Naive thymus-derived CD8-positive, alpha-beta T cell (primary cell): Measurements from ENCODE around the gene PLXNA4. TPM values are rescaled to one million over a fixed set of nuclear protein-coding genes. Genes with fewer than 3 reads are reported as not detected.

Experiments used
- ATAC-seq, 2 donors: fragments of 150-1000 bp; cut with Tn5 transposase in 1 of 2; sonication (Bioruptor Pico), chemical (Tn5 transposase) in 1 of 2; 1 replicate in 1 of 2; 2 replicates in 1 of 2; pipeline ENCODE4 v1.10.0; 2021; ENCODE audit warnings: mild to moderate bottlenecking in 2 of 2, moderate library complexity in 2 of 2
- POLR2A ChIA-PET: fragments of 350-600 bp; sonication (Branson Sonifier 250); formaldehyde crosslinking; loops from one replicate; lab custom pipeline; 2021; ENCODE audit warnings: antibody characterized with exemption; lab: Charles Lee
- DNase-seq, 10 donors: peaks; one replicate each; pipeline versions ENCODE4 v3.0.0 to v3.0.0-alpha.2; 2020 to 2022
- H3K27ac Mint-ChIP-seq, 10 donors: one replicate each; pipeline ENCODE4 v1.8.0; 2020 to 2022; ENCODE audit warnings: mild to moderate bottlenecking in 10 of 10, mixed read lengths in 10 of 10, moderate library complexity in 4 of 10, inconsistent platforms in 1 of 10
- H3K27me3 Mint-ChIP-seq, 5 donors: one replicate each; pipeline ENCODE4 v1.8.0; 2021 to 2022; ENCODE audit warnings: mixed read lengths in 5 of 5
- H3K36me3 Mint-ChIP-seq, 3 donors: one replicate each; pipeline ENCODE4 v1.8.0; 2020 to 2022; ENCODE audit warnings: mixed read lengths in 3 of 3, mild to moderate bottlenecking in 2 of 3, inconsistent platforms in 1 of 3
- H3K4me1 Mint-ChIP-seq, 4 donors: one replicate each; pipeline ENCODE4 v1.8.0; 2021 to 2022; ENCODE audit warnings: mixed read lengths in 4 of 4
- H3K4me3 Mint-ChIP-seq, 10 donors: one replicate each; pipeline ENCODE4 v1.8.0; 2020 to 2022; ENCODE audit warnings: mild to moderate bottlenecking in 10 of 10, mixed read lengths in 10 of 10, moderate library complexity in 6 of 10, inconsistent platforms in 1 of 10
- H3K9me3 Mint-ChIP-seq, 9 donors: one replicate each; pipeline ENCODE4 v1.8.0; 2020 to 2022; ENCODE audit warnings: mixed read lengths in 9 of 9, mild to moderate bottlenecking in 3 of 9, inconsistent platforms in 1 of 9, moderate library complexity in 1 of 9
- polyA plus RNA-seq, 3 donors: library from polyadenylated mRNA; unstranded; fragments of 300-500 nt; fragmentation: Illumina TruSeq; gene quantifications; one replicate each; pipeline ENCODE4 v1.2.3, GENCODE V29; 2021
- total RNA-seq, 8 experiments: library from RNA in 2 of 8; stranded (reverse) in 2 of 8; gene quantifications; one replicate each; pipeline ENCODE4 v1.2.3 and lab custom pipeline; 2021 to 2026

PLXNA4 gene
- total and polyA plus RNA-seq, 5 experiments from 2014 or later, result 0.05 to 1.2 (median 0.27) TPM

DNA sequence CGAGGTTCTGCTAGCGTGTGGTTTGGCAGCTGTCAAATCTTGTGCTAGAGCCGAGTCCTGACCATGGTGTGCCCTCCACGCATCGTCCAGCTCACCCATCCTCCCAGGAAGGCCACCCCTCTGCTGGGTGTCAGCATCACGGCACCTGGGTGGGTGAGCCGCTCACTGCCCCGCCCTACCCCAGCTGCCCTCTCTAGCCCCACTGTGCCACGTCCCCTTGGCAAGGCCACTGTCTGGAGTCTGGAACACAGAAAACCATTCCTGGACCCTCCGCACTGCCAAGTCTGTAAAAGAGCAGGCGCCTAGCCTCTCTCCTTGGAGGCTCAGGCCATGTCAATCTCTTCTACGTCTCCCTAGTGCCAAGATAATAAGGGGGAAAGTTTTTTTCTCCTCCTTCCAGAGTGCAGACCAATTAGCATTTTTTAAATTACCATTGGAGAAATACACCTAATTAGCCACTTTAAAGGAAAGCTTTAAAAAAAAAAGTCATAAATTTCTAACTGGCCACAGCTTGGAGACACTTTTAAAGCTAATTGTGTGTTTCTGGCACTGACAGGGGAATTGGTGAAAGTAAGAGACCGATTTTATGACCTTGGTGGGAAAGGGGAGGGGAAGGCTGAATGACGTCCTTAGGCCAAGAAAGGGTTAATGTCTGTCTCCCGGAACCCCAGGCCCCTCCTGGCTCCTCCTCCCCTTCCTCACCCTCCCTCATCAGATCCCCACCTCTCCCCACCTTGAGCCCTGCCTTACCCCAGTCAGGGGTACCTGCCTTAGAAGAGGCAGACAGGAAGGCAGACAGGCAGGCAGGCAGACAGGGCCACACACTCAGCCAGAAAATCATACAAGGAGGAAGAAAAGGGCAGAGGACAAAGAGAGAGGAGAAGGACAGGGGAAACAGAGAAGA, 151.2 kb downstream of the PLXNA4 start:
- DNase-seq (no peak), ATAC-seq (peak in 1 of 2 donors; percentile 47)
- H3K9me3 Mint-ChIP-seq, result peaks cover 4 to 17% (median 8%) of the 10 kb centered on the region in 9 donors
- H3K36me3 Mint-ChIP-seq, result peaks cover 0 to 12% (median 5%) of the 10 kb centered on the region in 3 donors
- H3K4me1 Mint-ChIP-seq, result peaks cover 20 to 37% (median 31%) of the 10 kb centered on the region in 4 donors
- H3K27ac Mint-ChIP-seq, result peak overlapping the region; percentile 19 to 94 (median 73)
- H3K4me3 Mint-ChIP-seq, result peak overlapping the region in 5 of 10 donors; percentile 23 to 64 (median 30)
- POLR2A ChIA-PET, result no interaction called here
- no peaks in the 10 kb centered on the region for H3K27me3 Mint-ChIP-seq

DNA sequence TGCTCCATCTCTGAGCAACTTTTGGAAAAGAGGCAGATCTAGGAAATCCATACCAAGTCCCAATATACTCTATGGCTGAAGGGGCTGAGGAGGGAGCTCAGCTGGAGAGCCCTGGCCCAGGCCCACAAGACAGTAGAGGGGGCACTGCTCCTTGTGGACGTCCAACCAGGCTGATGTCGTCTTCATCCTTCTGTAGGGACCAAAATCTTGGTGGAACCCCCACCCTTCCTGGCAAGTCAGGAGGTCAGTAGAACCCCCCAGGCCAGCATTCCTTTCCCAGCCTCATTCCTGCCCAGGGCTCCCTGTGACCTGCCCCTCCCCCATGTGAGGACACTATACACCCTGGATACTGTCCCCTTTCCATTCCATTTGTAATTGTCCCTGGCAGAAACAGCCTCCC, 152.0 kb downstream of the PLXNA4 start:
- POLR2A ChIA-PET, result no interaction called here
- Mint-ChIP-seq H3K36me3 (peaks cover 0 to 13% (median 5%) of the 10 kb centered on the region in 3 donors), H3K4me3 (no peak overlapping the region), H3K27me3 (no peaks in the 10 kb centered on the region), H3K4me1 (peaks cover 17 to 31% (median 24%) of the 10 kb centered on the region in 4 donors), H3K9me3 (peaks cover 4 to 20% (median 9%) of the 10 kb centered on the region in 9 donors), H3K27ac (peak overlapping the region in 1 of 10 donors; percentile 46)
- no peak for DNase-seq
- ATAC-seq, result no peak

DNA sequence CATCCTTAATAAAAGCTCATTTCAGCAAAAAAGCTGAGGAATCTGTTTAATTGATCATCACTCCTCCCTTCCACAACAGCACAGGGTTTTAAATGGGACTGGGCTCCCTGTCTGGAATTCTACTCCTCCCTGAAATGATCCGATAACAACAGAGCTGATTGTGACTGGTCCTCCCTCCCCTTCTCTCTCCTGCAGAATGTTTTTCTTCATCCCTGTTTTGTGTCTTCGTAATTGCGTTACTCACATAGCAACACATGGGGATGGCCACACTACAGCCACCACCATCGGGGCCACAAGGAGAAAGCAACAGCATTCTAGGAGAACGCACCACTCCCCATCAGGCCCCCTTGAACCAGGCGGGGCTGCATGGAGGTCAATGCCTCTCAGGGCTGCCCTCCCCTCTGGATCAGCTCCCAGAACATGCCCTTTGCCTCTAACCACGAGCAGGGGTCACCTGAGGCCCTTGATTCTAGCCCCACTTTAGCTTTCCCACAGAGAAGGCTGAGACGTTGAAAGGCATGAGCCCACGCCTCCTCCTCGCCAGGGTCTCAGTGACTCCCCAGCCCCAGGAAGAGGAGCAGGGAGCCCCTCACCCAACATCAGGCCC, 152.6 kb downstream of the PLXNA4 start:
- DNase-seq (no peak), ATAC-seq (no peak)
- POLR2A ChIA-PET, result no interaction called here
- Mint-ChIP-seq H3K9me3 (peaks cover 4 to 20% (median 9%) of the 10 kb centered on the region in 9 donors), H3K27me3 (no peaks in the 10 kb centered on the region), H3K36me3 (peaks cover 0 to 13% (median 5%) of the 10 kb centered on the region in 3 donors), H3K4me1 (peaks cover 16 to 28% (median 26%) of the 10 kb centered on the region in 4 donors), H3K27ac (peak overlapping the region in 4 of 10 donors; percentile 24 to 46 (median 34)), H3K4me3 (no peak overlapping the region)

DNA sequence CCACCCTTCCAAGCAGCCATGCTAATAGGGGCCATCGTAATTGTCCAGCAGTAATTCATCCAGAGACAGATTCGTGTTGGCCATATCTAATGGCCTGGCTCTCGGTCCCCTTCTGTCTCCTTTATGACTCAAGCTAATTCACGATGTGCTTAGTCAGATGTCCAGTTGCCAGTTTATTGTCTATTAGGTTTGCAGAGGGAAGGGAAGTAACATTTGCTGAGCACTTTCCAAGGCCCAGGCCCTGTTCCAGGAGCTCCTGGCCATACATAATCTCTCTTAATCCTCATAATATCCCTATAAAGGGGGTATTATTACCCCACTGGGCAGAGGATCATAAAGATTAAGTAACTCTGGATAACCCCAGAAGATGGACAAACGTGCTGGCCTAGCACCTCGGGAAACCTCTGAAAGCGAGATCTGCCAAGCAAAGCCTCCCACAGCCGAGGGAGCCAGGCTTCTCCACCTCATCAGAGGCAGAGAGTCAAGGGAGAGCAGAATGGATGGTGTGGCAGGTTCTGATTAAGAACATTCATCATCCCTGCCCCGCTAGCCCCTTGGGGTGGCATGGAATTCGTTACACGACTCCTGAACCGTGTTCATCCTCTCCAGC, 153.7 kb downstream of the PLXNA4 start:
- Mint-ChIP-seq H3K27me3 (no peaks in the 10 kb centered on the region), H3K36me3 (peaks cover 0 to 13% (median 5%) of the 10 kb centered on the region in 3 donors), H3K9me3 (peaks cover 4 to 20% (median 9%) of the 10 kb centered on the region in 9 donors), H3K27ac (peak overlapping the region in 2 of 10 donors; percentile 20 to 38), H3K4me1 (peaks cover 14 to 28% (median 23%) of the 10 kb centered on the region in 4 donors), H3K4me3 (no peak overlapping the region)
- ATAC-seq (no peak), DNase-seq (no peak)
- POLR2A ChIA-PET, result no interaction called here

DNA sequence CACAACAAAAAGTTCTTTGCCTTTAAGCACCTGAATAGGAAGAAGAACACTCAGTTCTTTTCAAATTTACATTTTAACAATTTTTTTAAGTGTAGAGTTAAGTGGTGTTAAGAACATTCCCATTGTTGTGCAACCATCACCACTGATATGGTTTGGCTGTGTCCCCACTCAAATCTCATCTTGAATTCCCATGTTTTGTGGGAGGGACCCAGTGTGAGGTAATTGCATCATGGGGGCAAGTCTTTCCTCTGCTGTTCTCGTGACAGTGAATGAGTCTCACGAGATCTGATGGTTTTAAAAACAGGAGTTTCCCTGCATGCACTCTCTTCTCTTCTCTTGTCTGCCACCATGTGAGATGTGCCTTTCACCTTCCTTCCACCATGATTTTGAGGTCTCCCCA, 155.7 kb downstream of the PLXNA4 start:
- no peaks in the 10 kb centered on the region for H3K27me3 Mint-ChIP-seq
- no peak overlapping the region for H3K4me3 Mint-ChIP-seq
- ATAC-seq, result no peak
- peak overlapping the region in 2 of 10 donors; percentile 18 to 76 for H3K27ac Mint-ChIP-seq
- peaks cover 4 to 20% (median 9%) of the 10 kb centered on the region in 9 donors for H3K9me3 Mint-ChIP-seq
- peaks cover 5 to 16% (median 9%) of the 10 kb centered on the region in 4 donors for H3K4me1 Mint-ChIP-seq
- DNase-seq, result no peak
- peaks cover 0 to 13% (median 5%) of the 10 kb centered on the region in 3 donors for H3K36me3 Mint-ChIP-seq
- POLR2A ChIA-PET, result no interaction called here

DNA sequence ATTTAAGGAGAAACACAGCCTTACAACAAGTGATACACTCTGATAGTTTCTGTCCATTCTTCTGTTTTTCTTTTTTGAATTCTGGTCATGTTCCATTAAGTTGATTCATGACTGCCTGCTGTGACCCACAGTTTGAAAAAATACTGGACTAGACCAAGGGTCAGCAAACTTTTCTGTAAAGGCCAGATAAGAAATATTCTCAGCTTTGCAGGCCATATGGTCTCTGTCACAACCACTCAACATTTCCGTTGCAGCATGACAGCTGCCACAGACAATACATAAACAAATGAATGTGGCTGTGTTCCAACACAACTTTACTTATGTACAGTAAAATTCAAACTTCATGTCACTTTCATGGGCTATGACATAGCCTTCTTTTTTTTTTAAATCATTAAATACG, 156.7 kb downstream of the PLXNA4 start:
- Mint-ChIP-seq H3K27me3 (no peaks in the 10 kb centered on the region), H3K27ac (no peak overlapping the region), H3K9me3 (peaks cover 4 to 20% (median 9%) of the 10 kb centered on the region in 9 donors), H3K4me3 (no peak overlapping the region), H3K36me3 (peaks cover 0 to 13% (median 5%) of the 10 kb centered on the region in 3 donors), H3K4me1 (peaks cover 0 to 10% (median 5%) of the 10 kb centered on the region in 4 donors)
- POLR2A ChIA-PET, result interaction anchor here (0.5 kb wide), 1 partner anchor 829 kb away, joined by 3 read pairs; no protein-coding TSS in a partner anchor
- DNase-seq (no peak), ATAC-seq (no peak)

DNA sequence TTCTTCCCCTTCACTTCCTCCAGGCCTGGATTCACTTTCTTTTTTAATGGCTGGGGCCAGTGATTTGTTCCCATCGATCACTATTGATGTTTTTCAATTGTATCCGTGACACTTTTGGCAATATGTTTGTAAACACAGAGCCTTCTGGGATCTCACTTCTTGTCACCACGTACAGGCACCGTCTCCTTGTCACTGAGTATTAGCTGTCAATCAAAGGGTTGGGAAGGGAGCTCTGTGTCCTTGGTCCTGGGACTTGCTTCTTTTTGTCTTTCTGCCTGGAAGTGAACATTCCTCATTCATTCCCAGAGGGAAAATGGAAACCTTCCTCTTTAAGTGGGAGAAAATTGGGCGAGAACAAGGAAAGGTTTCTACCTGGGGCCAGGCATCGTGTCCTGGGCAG, 157.4 kb downstream of the PLXNA4 start:
- Mint-ChIP-seq H3K27ac (peak overlapping the region in 1 of 10 donors; percentile 65), H3K4me1 (peaks cover 0 to 10% (median 4%) of the 10 kb centered on the region in 4 donors), H3K4me3 (no peak overlapping the region), H3K36me3 (peaks cover 0 to 13% (median 5%) of the 10 kb centered on the region in 3 donors), H3K27me3 (no peaks in the 10 kb centered on the region), H3K9me3 (peaks cover 4 to 20% (median 9%) of the 10 kb centered on the region in 9 donors)
- DNase-seq, result no peak
- no peak for ATAC-seq
- POLR2A ChIA-PET, result no interaction called here

DNA sequence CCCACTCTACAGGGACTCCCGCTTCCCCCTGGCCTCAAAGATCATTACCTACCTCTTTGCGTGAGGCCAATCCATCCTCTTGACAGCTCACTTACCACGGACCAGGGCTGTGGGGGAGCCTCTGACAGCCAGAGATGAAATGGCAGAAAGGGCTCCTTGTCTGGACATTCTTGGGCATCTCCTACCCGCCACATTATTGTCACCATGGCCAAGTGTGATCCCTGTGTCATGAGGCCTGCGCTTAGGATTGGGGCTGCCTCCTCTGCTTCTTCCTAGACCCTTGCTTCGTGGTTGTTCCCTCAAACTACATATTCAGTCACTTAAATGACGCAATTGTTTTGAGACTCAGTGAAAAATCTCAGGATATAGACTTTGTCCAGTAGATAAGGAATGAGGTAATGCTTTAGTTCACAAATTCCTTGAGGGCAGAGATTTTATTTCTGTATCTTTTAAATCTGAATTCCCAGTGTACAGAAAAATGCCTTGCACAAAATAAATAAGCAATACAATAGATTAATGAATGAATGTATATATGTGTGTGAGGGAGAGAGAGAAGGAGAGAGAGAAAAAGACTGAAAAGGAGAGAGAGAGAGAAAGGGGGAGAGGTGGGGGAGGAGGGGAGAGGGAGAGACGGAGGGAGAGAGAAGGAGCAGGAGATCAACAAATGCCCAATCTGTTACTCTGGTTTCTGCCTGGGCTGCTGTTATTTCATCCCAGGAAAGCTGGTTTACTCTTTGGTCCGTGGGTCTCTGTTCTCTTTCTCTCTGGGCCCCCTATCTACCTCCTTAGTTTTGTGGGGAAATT, 159.0 kb downstream of the PLXNA4 start:
- H3K27ac Mint-ChIP-seq, result peak overlapping the region in 2 of 10 donors; percentile 40 to 71
- no peak overlapping the region for H3K4me3 Mint-ChIP-seq
- H3K9me3 Mint-ChIP-seq, result peaks cover 4 to 20% (median 9%) of the 10 kb centered on the region in 9 donors
- POLR2A ChIA-PET, result no interaction called here
- peaks cover 0 to 10% (median 5%) of the 10 kb centered on the region in 4 donors for H3K4me1 Mint-ChIP-seq
- peaks cover 0 to 13% (median 5%) of the 10 kb centered on the region in 3 donors for H3K36me3 Mint-ChIP-seq
- no peak for ATAC-seq
- DNase-seq, result no peak
- H3K27me3 Mint-ChIP-seq, result peaks cover 0 to 2% (median 0%) of the 10 kb centered on the region in 5 donors

DNA sequence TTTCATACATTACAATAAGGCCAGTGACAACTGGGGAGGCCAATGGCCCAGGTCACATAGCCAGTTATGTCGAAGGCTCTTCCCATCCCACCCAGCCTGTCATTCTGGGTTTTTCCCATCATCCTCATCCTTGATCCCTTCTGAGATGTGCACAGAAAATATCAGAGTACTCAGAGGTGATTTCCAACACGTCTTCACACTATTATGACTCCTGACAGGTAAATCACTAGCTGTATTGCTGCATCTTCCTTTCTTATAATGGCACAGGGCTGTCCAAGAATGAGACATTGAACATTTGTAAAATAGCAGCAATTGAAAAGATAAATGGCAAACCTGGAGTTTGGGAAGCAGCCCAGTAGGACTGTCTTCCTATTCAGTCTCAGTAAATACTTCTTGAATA, 159.9 kb downstream of the PLXNA4 start:
- H3K27me3 Mint-ChIP-seq, result peaks cover 0 to 2% (median 0%) of the 10 kb centered on the region in 5 donors
- H3K4me1 Mint-ChIP-seq, result peaks cover 0 to 10% (median 8%) of the 10 kb centered on the region in 4 donors
- H3K36me3 Mint-ChIP-seq, result peaks cover 0 to 13% (median 5%) of the 10 kb centered on the region in 3 donors
- no peak for ATAC-seq
- H3K27ac Mint-ChIP-seq, result no peak overlapping the region
- POLR2A ChIA-PET, result no interaction called here
- H3K9me3 Mint-ChIP-seq, result peaks cover 4 to 17% (median 7%) of the 10 kb centered on the region in 9 donors
- DNase-seq, result no peak
- no peak overlapping the region for H3K4me3 Mint-ChIP-seq

DNA sequence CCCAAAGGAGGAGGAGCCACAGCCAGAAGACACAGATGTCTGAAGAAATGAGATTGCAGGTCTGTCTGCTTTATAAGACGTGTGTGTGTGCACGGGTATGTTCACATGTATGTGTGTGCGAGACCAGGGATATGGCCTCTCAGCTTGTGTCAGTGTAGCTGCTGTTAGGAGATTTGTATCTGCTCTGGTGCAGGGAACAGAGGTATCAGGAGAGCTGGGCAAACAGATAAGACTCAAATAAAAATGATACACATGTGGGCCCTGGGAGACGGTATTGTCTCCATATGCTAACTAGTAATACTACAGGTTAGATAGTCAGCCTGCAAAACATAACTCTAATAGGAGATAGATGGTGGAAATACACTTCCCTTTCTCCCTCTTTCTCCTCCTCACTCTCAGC, 161.0 kb downstream of the PLXNA4 start:
- Mint-ChIP-seq H3K27me3 (peaks cover 0 to 2% (median 0%) of the 10 kb centered on the region in 5 donors), H3K36me3 (peaks cover 0 to 3% (median 0%) of the 10 kb centered on the region in 3 donors), H3K4me1 (peaks cover 0 to 14% (median 9%) of the 10 kb centered on the region in 4 donors), H3K27ac (peak overlapping the region in 1 of 10 donors; percentile 66), H3K9me3 (peaks cover 0 to 8% (median 0%) of the 10 kb centered on the region in 9 donors), H3K4me3 (no peak overlapping the region)
- DNase-seq (no peak), ATAC-seq (no peak)
- POLR2A ChIA-PET, result no interaction called here

DNA sequence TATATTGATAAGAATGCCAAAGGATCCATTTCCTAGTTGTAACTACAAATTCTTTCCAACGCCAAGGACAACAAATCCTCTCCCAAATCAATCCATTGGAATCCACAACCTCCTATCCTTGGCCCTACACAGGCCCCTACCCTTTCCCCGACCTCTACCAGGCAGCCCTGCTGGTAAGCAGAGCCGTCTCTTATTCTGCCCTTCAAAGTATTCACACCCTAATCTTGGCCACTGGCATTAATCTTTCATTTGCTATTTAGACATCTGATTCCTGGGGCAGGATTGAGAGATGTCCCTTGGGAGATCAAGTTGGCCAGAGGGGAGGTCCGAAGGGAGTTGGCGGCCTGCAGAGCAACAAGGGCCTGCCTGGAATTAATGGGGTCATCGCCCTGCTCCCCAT, 161.4 kb downstream of the PLXNA4 start:
- no peak for ATAC-seq
- H3K4me3 Mint-ChIP-seq, result no peak overlapping the region

More for the DNA sequence above, 161.4 kb downstream of the PLXNA4 start:
- peaks cover 0 to 12% (median 8%) of the 10 kb centered on the region in 4 donors for H3K4me1 Mint-ChIP-seq
- peaks cover 0 to 2% (median 0%) of the 10 kb centered on the region in 5 donors for H3K27me3 Mint-ChIP-seq
- POLR2A ChIA-PET, result no interaction called here
- DNase-seq, result no peak
- peaks cover 0 to 4% (median 0%) of the 10 kb centered on the region in 9 donors for H3K9me3 Mint-ChIP-seq
- H3K27ac Mint-ChIP-seq, result peak overlapping the region in 1 of 10 donors; percentile 66
- no peaks in the 10 kb centered on the region for H3K36me3 Mint-ChIP-seq
